Measurements from ENCODE around the gene GLS2. TPM values are rescaled to one million over a fixed set of nuclear protein-coding genes. Genes with fewer than 3 reads are reported as not detected.
"Not testable (repeated sequence)": the region's sequence is repeated elsewhere in the genome, so short reads cannot be mapped to it uniquely, and the experiment has no call there.

Gene GLS2
- total RNA-seq, 1 donor from 2014 or later: 1.2 TPM

- intact Hi-C loops (cut with micrococcal nuclease): loop anchor here (1.0 to 5.0 kb wide), 16 partner anchors 15 to 638 kb away; partner anchors contain the start of genes CS, NAB2, NABP2 and PA2G4
Measured at GRCh38 chr12:56448860-56449621, 38.9 kb downstream of the GLS2 start, which contains the start of gene TIMELESS. TIMELESS (minus strand) TSS chr12:56449426; CDS start chr12:56434170, 15,256 bp downstream.

GRCh38 chr12:56443208-56443607 lies 44.8 kb downstream of the GLS2 start:
- intact Hi-C loops (cut with micrococcal nuclease): not testable (repeated sequence)

- intact Hi-C loops (cut with micrococcal nuclease): no loop called here
Measured at GRCh38 chr12:56437430-56438176, 50.4 kb downstream of the GLS2 start.

GRCh38 chr12:56434828-56435227 lies 53.1 kb downstream of the GLS2 start:
- intact Hi-C loops (cut with micrococcal nuclease): no loop called here

GRCh38 chr12:56431850-56432249 lies 56.1 kb downstream of the GLS2 start:
- intact Hi-C loops (cut with micrococcal nuclease): no loop called here

DNA sequence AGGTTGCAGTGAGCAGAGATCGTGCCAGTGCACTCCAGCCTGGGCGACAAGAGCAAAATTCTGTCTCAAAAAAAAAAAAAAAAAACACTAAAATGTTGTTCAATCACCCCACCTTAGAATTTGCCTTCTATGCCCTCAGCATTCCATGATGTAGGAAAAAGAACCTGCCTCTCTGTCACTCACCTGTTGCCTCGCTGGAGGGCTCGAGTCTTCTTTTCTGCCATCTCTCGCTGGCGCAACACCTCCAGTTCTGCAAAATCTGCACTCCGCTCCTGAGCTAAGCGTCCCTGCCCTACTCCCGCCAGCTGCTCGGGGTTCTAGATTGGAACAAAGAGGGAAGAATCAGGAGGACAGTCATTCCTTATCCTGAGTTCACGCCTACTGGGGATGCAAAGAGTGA lies 56.7 kb downstream of the GLS2 start:
- intact Hi-C loops (cut with micrococcal nuclease): no loop called here

- intact Hi-C loops (cut with micrococcal nuclease): no loop called here
Measured at GRCh38 chr12:56425940-56426438, 62.0 kb downstream of the GLS2 start.

DNA sequence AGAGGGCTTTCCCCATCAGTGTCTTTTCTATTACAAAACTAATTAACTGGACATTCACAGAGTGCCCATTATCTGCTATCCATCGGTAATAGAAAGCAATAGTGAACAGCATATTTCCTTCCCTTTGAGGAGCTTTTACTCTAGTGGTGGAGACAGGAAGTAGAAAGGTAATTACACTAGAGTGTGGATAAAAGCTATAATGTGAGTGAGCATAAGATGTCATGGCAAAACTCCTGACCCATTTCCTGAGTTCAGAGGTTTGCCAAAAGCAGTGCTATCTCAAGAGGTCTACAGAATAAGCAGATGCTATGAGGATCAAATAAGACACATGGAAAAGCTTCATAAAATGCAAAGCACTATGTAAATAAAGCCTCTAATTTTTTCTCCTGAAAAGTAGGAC lies 62.8 kb downstream of the GLS2 start:
- intact Hi-C loops (cut with micrococcal nuclease): no loop called here

Other genes with a start within 250 kb of the GLS2 start
- gene ANKRD52, start 229.8 kb downstream of the GLS2 start, total RNA-seq: 57.8 and 74.9 TPM in 2 replicates
- 17.9 and 19.9 TPM in 2 replicates for gene COQ10A, start 221.2 kb downstream of the GLS2 start, total RNA-seq
- gene CS, start 187.8 kb downstream of the GLS2 start, total RNA-seq: 255 and 262 TPM in 2 replicates
- gene CNPY2, start 172.2 kb downstream of the GLS2 start, total RNA-seq: 141 and 153 TPM in 2 replicates
- 32.7 and 44.2 TPM in 2 replicates for gene PAN2, start 154.2 kb downstream of the GLS2 start, total RNA-seq
- gene IL23A, start 149.3 kb downstream of the GLS2 start, total RNA-seq: 31.6 and 32.8 TPM in 2 replicates
- 239 and 243 TPM in 2 replicates for gene STAT2, start 128.1 kb downstream of the GLS2 start, total RNA-seq
- gene APOF, start 125.3 kb downstream of the GLS2 start, total RNA-seq: not detected in 2 replicates
- gene TIMELESS, start 38.7 kb downstream of the GLS2 start, total RNA-seq: 37.6 and 40.5 TPM in 2 replicates
- gene MIP, start 33.5 kb downstream of the GLS2 start, total RNA-seq: not detected in 2 replicates
- gene SPRYD4, start 19.6 kb downstream of the GLS2 start, total RNA-seq: 4.6 and 4.8 TPM in 2 replicates
- gene RBMS2, start 33.7 kb upstream of the GLS2 start, total RNA-seq: 5.3 and 5.6 TPM in 2 replicates
- 123 and 124 TPM in 2 replicates for gene BAZ2A, start 142.2 kb upstream of the GLS2 start, total RNA-seq
- gene ATP5F1B, start 157.8 kb upstream of the GLS2 start, total RNA-seq: 470 and 475 TPM in 2 replicates
- gene PTGES3, start 200.1 kb upstream of the GLS2 start, total RNA-seq: 190 and 195 TPM in 2 replicates
- 717 TPM in 2 replicates for gene NACA, start 237.1 kb upstream of the GLS2 start, total RNA-seq

All from T-helper 1 cell treated with Interleukin-12 subunit alpha and Interleukin-12 subunit beta and Interleukin-4 antibody, amounts not matched to agents 30 ng/mL and 1 ng/mL, for 36 hours (primary cell).